Measurements from ENCODE around the gene ST7L. TPM values are rescaled to one million over a fixed set of nuclear protein-coding genes. Genes with fewer than 3 reads are reported as not detected.

The ST7L gene
- total and polyA plus RNA-seq, 2 experiments from 2014 or later = 13.9 to 21.0 TPM

GRCh38 chr1:112507921-112508277, 111.0 kb downstream of the ST7L start:
- Histone ChIP-seq H4K20me1 (ENCODE audit: insufficient read depth) (no peaks in the 10 kb centered on the region), H3K36me3 (ENCODE audit: low read depth) (no peaks in the 10 kb centered on the region), H3K27ac (no peak overlapping the region), H3K9ac (no peak overlapping the region), H3K9me2 (ENCODE audit: insufficient read depth) (no peaks in the 10 kb centered on the region), H3K4me2 (ENCODE audit: unreplicated experiment) (peak overlapping the region; percentile 74), H3F3A (ENCODE audit: insufficient read depth) (peaks cover 7% of the 10 kb centered on the region; the same call in 1 of the 2 replicates), H3K27me3 (replicated peaks; ENCODE audit: insufficient read depth) (no peaks in the 10 kb centered on the region), H3K79me2 (ENCODE audit: insufficient read depth) (no peaks in the 10 kb centered on the region), H3K4me3 (peak overlapping the region; percentile 65), H3K4me1 (ENCODE audit: insufficient read depth) (peaks cover 9% of the 10 kb centered on the region; the same call in 1 of the 2 replicates), H2AFZ (peak overlapping the region; percentile 64), H3K9me3 (ENCODE audit: low read depth) (no peaks in the 10 kb centered on the region)
- 1 to 4% methylated on average over 8 to 15 of the region's 15 CpGs for WGBS, 2 experiments (ENCODE audit: low coverage in 1 of 2, low lambda C conversion rate in 2 of 2, missing lambda C conversion rate in 2 of 2)
- in situ Hi-C loops (cut with MboI) = no loop called here
- DNase-seq = peak; percentile 29
- TF ChIP-seq EZH2 (IDR thresholded peaks at IDR 0.05; ENCODE audit: insufficient read depth, poor library complexity, severe bottlenecking) (no peak), EZH2phosphoT487 (IDR thresholded peaks at IDR 0.05; ENCODE audit: insufficient read depth, low read depth) (no peak)

- Histone ChIP-seq H3K4me3 (no peak overlapping the region; the same call in 1 of the 2 replicates), H3K4me1 (ENCODE audit: insufficient read depth) (peaks cover 14% of the 10 kb centered on the region; the same call in 1 of the 2 replicates), H3K9me2 (ENCODE audit: insufficient read depth) (no peaks in the 10 kb centered on the region), H2AFZ (no peak overlapping the region), H3K27ac (no peak overlapping the region), H3F3A (ENCODE audit: insufficient read depth) (peaks cover 7% of the 10 kb centered on the region; the same call in 1 of the 2 replicates), H3K9ac (no peak overlapping the region), H3K27me3 (replicated peaks; ENCODE audit: insufficient read depth) (no peaks in the 10 kb centered on the region), H3K36me3 (ENCODE audit: low read depth) (no peaks in the 10 kb centered on the region), H3K79me2 (ENCODE audit: insufficient read depth) (no peaks in the 10 kb centered on the region), H3K4me2 (ENCODE audit: unreplicated experiment) (no peak overlapping the region), H3K9me3 (ENCODE audit: low read depth) (no peaks in the 10 kb centered on the region), H4K20me1 (ENCODE audit: insufficient read depth) (no peaks in the 10 kb centered on the region)
- TF ChIP-seq EZH2 (IDR thresholded peaks at IDR 0.05; ENCODE audit: insufficient read depth, poor library complexity, severe bottlenecking) (no peak), EZH2phosphoT487 (IDR thresholded peaks at IDR 0.05; ENCODE audit: insufficient read depth, low read depth) (no peak)
- DNase-seq = no peak
- WGBS, 2 experiments (ENCODE audit: low coverage in 1 of 2, low lambda C conversion rate in 2 of 2, missing lambda C conversion rate in 2 of 2) = 81 to 84% methylated on average over 8 to 9 of the region's 9 CpGs
- in situ Hi-C loops (cut with MboI) = no loop called here
These were observed 111.6 kb downstream of the ST7L start for GRCh38 chr1:112507336-112507735.

- no peaks in the 10 kb centered on the region for H4K20me1 ChIP-seq (ENCODE audit: insufficient read depth)
- DNase-seq = no peak
- no peak overlapping the region for H3K4me3 ChIP-seq
- H3F3A ChIP-seq (ENCODE audit: insufficient read depth) = peaks cover 7% of the 10 kb centered on the region; the same call in 1 of the 2 replicates
- no peaks in the 10 kb centered on the region for H3K9me3 ChIP-seq (ENCODE audit: low read depth)
- TF ChIP-seq EZH2 (IDR thresholded peaks at IDR 0.05; ENCODE audit: insufficient read depth, poor library complexity, severe bottlenecking) = no peak
- no peak for TF ChIP-seq EZH2phosphoT487 (IDR thresholded peaks at IDR 0.05; ENCODE audit: insufficient read depth, low read depth)
- no peaks in the 10 kb centered on the region for H3K27me3 ChIP-seq (replicated peaks; ENCODE audit: insufficient read depth)
- 84 to 85% methylated on average over 8 of the region's 8 CpGs for WGBS, 2 experiments (ENCODE audit: low coverage in 1 of 2, low lambda C conversion rate in 2 of 2, missing lambda C conversion rate in 2 of 2)
- H3K27ac ChIP-seq = no peak overlapping the region
- H3K4me2 ChIP-seq (ENCODE audit: unreplicated experiment) = no peak overlapping the region
- H3K9me2 ChIP-seq (ENCODE audit: insufficient read depth) = no peaks in the 10 kb centered on the region
- no peak overlapping the region for H3K9ac ChIP-seq
- H3K4me1 ChIP-seq (ENCODE audit: insufficient read depth) = peaks cover 16% of the 10 kb centered on the region; the same call in 1 of the 2 replicates
- H2AFZ ChIP-seq = no peak overlapping the region
- H3K79me2 ChIP-seq (ENCODE audit: insufficient read depth) = no peaks in the 10 kb centered on the region
- in situ Hi-C loops (cut with MboI) = no loop called here
- no peaks in the 10 kb centered on the region for H3K36me3 ChIP-seq (ENCODE audit: low read depth)
These were observed 112.2 kb downstream of the ST7L start for GRCh38 chr1:112506731-112507130.

GRCh38 chr1:112506306-112506705, 112.6 kb downstream of the ST7L start:
- Histone ChIP-seq H3K9me3 (ENCODE audit: low read depth) (no peaks in the 10 kb centered on the region), H3K9me2 (ENCODE audit: insufficient read depth) (no peaks in the 10 kb centered on the region), H2AFZ (no peak overlapping the region), H3K36me3 (ENCODE audit: low read depth) (no peaks in the 10 kb centered on the region), H3K9ac (no peak overlapping the region), H3K27me3 (replicated peaks; ENCODE audit: insufficient read depth) (no peaks in the 10 kb centered on the region), H3K4me2 (ENCODE audit: unreplicated experiment) (no peak overlapping the region), H3K79me2 (ENCODE audit: insufficient read depth) (no peaks in the 10 kb centered on the region), H3K4me3 (no peak overlapping the region), H3K27ac (no peak overlapping the region), H3K4me1 (ENCODE audit: insufficient read depth) (peaks cover 16% of the 10 kb centered on the region; the same call in 1 of the 2 replicates), H3F3A (ENCODE audit: insufficient read depth) (peaks cover 7% of the 10 kb centered on the region; the same call in 1 of the 2 replicates), H4K20me1 (ENCODE audit: insufficient read depth) (no peaks in the 10 kb centered on the region)
- no peak for DNase-seq
- TF ChIP-seq EZH2 (IDR thresholded peaks at IDR 0.05; ENCODE audit: insufficient read depth, poor library complexity, severe bottlenecking) (no peak), EZH2phosphoT487 (IDR thresholded peaks at IDR 0.05; ENCODE audit: insufficient read depth, low read depth) (no peak)
- 90 to 93% methylated on average over 2 of the region's 2 CpGs for WGBS, 2 experiments (ENCODE audit: low coverage in 1 of 2, low lambda C conversion rate in 2 of 2, missing lambda C conversion rate in 2 of 2)
- in situ Hi-C loops (cut with MboI) = no loop called here

All from GM23248 (cell line).